Suppressor macrophage treated with lipopolysaccharide for 4 hours (primary cell): Measurements from ENCODE around the gene PPP2R1B.
A peak's percentile ranks its signal among the peaks of the same experiment; 100 is the strongest.

ENCODE experiments used
- DNase-seq: peaks from one replicate; pipeline ENCODE4 v3.0.0-alpha.2; 2020

The PPP2R1B gene

DNA sequence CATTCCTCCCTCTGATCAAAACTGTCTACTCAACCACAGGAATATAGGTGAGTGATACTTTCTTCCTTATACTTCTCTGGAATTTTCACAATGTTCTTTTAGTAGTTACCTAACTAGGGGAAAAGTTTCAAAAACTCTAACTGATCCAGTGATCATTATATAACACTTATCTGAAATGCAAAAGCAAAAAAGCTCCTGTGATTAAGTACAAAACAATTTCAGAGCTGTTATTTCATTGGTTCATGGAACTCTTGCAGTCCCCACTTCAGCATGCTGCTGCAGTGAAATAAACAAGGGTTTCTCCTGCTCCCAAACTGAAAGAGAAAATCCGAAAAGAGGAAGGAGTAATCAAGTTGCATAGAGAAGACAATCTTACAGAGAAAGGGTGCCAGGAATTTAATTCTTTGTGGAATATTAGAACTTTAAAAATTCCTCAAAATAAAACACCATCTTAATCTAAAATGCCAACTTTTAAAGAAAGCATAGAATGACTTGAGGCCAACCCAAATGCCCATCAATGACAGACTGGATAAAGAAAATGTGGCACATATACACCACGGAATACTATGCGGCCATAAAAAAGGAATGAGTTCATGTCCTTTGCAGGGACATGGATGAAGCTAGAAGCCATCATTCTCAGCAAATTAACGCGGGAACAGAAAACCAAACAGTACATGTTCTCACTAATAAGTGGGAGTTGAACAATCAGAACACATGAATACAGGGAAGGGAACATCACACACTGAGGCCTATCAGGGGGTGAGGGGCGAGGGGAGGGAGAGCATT lies 20.3 kb downstream of the PPP2R1B start:
- no peak for DNase-seq

DNA sequence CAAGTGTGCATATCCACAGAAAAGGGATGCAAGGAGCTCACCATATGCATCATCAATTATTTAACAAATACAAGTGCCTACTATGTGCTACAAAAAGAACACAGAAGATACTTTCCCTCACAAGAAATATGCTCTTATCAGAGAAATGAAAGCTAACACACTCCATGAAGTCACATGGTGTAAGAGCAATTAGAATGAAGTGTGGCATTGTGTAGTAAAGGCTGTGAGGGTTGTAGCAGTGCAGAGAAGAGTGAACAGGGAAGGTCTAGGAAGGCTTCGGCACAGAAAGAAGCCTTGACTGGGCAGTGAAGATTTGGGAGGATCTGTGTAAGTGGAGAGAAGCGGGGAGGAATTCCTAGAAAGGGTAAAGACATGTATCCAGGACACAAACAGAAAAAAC lies 22.5 kb downstream of the PPP2R1B start:
- DNase-seq: no peak

DNA sequence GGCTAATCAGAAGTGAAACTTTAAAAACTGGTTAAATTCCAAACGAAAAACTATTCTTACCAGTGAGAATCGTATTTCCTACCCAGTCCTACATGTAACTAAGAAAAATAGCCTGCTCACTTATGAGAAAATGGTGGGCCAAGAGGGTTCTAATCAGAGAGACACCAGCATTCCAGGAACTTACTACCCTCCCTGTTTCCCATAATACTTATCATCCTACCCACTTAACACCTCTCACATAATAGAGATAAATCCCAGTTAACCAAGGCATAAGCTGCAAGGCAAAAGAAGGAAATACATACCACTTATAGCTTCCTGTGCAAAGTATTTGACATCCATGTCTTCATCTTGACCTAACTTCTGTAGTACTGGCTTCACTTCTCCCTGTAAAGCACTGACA lies 24.4 kb downstream of the PPP2R1B start:
- no peak for DNase-seq

DNA sequence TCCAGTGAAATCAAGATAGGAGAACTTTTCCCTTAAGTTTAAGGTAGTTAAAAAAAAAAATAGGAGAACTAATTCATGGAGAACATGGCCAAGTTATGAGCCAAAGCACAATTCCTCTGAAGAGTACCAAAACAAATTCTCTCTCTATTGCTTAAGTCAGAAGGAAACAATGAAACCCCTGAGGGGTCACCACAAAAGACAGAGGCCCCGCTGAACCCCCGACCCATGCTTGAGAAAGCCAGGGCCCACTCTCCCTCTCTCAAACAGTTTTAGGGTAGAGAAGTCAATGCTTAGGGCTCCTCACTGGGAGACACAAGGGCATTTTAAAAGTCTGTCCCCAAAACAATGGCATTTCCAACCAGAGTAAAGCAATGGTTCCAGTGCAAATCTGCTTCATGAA lies 26.9 kb downstream of the PPP2R1B start:
- DNase-seq: no peak

DNA sequence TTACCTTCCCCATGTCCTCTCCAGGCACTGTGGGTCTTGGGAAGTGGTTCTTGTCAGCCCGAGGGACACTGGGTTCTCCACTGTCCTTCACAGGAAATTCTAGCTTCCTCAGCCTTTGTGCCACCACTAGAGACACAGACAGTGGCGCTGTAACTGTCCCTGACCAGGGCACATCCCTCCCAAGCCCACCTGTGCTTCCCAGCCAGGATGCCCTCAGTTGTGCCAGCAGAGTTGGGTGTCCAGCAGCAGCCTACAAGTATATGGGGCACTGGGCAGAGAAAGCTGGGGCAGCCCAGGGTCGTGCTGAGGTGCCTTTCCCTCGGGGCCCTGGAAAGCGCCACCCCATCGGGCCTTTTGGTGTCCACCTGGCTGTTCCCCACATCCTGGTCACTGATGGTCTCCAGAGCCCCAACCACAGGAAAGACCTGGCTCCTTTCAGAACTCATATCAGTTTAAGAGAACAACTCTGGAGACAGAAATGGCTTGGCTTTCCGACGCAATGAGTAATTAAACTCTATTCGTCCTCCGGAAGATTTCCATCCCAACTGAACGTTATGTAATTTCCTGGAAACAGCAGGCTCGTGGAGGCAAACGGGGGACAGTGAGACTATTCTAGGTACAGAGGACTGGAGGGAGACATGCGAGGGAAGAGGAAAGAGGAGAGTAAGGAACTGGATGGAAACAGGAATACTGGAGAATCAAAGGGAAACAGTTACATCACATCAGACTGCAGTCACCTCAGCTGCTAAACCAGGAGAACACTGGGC lies 28.6 kb downstream of the PPP2R1B start:
- DNase-seq: no peak

DNA sequence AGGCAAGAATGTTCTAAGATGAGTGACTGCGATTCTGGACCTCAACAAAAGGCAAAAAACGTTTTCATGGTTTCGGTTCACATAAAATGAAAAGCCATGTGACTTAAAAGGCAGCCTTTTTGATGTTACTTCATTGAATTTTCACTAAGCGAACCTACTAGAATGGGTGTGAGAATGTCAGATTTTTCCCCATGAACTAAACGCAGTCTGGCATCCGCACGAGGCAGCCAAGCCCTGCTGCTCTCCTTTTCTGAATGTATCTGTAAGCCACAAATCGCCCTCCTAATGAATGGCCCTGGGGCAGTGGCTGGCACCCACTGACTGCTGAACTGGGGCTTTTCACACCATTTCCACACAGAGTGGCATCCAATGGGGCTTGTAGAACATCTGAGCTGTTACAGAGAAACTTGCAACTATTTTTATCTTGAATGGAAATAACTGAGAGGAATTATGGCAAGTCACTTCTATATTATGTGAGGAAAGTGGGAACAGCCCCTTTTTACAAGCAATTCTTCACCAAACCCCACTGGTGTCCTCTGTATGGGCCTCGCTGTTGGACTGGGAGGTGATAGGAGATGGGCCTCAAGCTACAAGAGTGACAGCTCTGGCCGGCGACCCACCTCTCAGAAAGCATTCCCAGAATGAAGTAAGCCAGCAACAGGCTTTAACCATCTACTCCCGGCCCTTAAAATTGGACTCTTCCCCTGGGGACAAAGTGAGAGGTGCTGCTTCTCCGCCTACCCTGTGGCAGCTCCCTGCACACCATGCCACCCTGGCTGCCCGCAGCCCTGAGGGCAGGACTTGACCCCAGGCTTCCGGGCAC lies 29.4 kb downstream of the PPP2R1B start:
- no peak for DNase-seq

DNA sequence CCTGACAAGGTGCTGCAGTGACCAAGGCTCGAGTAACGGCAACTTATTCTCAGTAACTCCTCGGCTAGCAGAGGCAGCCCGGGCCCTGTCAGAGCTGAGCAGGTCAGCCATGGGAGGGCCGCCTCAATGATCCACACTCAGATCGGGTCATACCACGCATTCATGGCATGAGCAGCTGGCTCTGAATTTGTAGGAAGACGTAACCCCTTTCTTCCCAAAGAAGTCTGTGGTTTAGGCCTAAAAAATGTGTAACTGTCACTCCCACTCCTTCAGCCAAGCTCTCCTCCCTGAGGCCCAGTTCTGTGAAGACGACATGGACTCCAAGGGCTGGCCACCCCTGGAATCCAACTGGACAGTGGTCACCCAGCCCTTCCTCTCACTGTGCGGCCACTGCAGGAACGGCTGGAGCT lies 30.0 kb downstream of the PPP2R1B start:
- DNase-seq: no peak

DNA sequence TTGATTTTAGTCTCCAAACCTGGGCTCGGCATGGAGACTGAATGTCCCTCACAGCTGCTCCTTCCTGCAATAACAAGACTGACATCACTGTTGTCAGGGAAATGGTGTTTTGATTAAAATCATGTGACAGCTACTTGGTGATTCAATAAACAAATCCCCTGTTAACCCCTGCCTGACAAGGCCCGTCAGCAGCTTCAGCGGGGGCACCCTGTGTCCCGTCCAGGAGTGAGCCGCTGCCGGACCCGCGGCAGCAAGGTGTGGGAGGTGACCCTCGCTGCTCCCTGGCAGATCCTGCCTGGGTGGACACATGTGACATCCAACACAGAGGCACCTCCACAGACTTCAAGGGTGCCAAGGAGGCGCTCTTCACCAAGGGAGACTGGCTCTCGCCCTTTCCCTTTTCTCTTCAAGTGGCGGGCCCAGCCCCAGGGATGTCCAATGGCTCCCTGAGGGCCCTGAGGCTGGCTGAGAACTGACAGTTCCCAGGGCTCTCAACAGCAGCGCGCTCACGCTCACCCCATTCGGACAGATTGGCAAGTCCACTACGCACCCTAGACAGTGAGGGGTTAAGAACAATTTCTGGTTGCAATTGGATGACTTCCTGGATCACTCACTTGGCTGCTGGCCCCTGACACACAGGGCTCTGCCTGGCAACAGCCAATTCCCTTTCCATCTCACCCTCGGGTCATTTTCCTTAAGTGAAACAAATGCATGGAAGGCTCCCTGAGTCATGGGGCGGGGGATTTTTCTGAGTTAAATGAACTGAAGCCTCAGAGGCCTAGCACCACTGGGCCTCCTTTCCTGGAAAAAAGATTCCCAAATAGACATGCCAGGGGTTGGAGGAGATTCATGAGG lies 30.7 kb downstream of the PPP2R1B start:
- peak; percentile 50 for DNase-seq

DNA sequence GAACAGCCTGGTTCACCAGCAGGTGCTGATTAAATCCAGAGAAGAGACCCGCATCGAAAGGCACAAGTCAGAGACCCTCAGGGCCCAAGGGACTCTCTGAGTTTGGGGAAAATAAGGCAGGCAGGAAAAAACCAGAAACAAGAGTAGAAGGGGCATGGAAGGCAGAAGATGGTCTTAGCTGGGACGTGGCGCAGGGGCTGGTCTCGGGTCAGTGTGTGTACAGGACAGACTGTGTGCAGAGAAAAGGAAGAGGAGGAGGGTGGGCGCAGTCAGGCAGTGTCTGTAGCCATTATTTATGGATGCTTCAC lies 31.3 kb downstream of the PPP2R1B start:
- DNase-seq: no peak

DNA sequence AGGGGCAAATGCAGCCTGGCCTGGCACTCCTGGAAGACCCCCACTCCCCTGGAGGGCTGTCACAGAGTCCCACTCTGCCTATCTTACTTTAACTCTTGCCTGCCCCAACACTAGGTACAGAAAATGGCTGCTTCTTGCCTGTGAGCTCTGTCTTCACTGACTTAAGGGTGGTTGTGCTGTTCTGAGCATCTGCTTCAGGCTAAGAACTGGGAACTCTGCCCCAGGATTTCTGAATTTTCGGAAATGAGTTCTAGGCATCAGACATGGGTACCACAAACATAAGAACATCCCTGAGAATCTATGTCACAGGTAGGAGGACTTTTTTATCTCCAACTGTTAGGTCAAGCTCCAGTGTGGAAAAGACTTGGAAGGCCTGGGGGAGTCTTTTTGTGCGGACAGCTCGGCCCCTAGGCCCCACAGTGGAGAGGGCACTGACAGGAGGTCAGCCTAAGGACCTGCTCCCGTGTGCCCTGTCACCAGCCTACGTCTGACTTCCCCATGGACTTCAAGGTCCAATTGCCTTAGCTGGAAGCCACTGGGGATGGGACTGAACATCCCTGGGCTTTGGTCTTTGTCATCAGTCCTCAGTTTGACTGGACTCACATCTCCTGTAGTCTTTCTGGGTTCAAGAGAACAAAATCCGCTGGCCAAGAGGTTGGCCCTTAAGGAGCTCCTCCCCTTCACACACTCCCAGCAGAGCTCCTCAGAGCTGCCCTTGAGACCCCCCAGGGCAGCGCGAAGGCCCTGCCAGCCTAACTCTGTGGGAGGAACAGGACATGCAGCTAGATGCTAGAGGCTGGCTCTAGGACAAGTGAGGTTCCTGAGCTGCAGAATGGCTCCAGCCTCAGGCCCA lies 31.9 kb downstream of the PPP2R1B start:
- no peak for DNase-seq

DNA sequence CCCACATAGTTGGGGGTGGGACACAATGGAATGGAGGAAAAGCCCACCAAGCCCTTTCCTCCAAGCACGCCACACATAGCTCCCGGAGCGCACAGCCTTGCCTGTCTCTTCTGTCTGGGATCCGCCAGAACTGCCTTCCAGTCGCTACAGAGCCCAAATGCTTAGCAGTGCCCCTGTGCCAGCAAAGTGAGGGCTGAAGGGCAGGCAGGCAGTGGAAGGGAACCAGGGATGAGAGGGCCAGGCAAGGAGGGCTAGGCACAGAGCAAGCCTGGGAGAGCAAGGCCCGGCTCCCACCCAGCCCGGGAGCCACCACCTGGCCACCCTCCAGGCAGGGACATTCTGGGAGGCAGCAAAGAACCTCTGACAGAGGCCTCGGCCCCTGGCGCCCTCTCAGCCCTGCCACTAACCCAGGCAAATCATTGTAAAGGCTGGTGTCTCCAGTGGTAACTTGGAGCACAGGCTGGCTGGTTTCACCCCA lies 32.5 kb downstream of the PPP2R1B start:
- no peak for DNase-seq

DNA sequence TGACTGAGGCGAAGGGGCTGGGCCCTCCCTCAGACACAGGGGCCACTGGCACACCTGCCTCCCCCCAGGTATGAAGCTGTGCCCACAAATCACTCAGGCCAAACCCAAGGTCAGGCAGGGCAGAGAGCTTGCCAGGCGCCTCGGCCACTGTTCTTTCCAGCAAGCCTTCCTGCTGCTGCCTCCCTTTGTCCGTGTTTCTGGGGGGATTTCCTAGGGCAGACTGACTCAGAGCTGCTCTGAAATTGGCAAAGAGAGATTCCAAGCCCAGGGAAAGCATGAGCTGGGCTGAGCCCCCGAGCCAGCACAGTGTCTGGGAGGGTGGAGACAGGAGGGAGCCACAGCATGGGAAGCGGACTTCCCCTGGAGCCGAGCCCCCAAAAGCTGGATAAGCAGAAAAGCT lies 33.2 kb downstream of the PPP2R1B start:
- peak; percentile 5 for DNase-seq

DNA sequence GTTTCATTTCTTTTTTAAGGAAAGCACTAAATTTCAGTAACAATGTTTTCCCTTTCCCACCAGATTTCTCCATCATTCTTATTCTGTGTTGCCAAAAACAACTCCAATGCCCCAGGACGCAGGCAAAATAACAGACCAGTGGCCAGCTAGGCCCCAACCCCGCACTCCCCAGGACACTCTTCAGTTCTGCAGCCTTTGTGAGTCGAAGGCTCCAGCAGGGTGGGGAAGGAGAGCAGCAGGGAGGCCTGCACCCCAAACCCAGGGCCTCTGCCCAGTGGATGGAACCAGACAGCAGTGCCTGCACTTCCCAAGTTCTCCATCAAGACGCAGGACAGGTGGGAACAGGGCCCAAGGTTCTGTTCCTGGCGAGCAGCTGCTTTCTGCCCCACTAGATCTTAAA lies 34.4 kb downstream of the PPP2R1B start:
- no peak for DNase-seq

DNA sequence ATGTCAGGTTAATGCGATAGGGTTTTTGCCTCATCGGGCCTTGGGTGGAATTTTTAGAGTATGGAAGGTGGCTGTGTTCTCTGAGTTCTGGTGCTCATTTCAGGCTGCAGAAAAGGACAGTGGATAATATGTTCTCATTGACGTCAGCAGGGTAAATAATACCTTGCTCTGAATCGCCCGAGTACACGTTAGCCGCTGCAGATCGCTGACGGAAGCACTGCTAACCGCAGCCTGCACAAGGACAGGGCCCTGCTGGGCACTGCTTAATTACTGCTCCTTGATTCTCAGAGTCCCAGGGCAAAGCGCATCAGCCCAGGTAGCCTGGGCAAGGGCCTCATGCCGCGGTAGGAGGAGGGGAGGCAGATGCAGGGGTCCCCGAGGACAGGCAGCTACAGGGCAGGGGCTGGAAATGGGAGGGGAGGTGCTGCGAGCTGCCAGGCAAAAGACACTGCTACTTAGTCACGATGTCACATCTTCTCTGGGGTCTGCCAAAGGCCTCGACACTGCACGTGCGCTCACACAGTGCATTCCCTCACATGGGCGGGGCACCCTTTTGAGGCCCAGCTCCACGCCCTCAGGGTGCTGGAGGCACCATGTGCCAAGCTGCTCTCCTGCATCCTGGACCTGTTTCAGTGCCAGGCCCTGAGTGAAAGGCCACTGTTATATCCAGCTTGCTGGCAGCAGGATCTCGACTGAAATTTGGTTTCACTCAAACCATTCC lies 35.2 kb downstream of the PPP2R1B start:
- no peak for DNase-seq

DNA sequence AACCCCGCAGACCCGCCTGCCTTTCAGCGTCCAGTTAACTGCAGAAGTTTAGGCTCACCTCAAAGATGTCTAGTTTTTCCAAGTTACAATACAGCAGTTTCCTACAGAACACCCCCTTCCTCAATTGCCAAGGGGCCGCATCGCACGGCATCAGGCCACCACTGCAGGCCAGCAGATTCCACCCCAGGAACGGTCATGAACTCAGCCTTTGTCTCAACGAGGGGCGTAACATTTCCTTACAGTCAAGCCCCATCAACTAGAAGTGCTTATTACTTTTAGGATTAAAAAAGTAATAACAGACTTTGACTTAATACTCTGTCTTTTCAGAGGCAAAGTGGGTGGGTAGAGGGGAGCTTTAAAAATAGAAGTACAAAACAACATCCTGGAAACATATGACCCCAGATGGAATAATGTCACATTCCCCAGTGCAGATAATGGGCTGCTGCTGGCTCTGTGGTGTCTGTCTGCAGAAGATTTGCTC lies 36.3 kb downstream of the PPP2R1B start:
- no peak for DNase-seq

DNA sequence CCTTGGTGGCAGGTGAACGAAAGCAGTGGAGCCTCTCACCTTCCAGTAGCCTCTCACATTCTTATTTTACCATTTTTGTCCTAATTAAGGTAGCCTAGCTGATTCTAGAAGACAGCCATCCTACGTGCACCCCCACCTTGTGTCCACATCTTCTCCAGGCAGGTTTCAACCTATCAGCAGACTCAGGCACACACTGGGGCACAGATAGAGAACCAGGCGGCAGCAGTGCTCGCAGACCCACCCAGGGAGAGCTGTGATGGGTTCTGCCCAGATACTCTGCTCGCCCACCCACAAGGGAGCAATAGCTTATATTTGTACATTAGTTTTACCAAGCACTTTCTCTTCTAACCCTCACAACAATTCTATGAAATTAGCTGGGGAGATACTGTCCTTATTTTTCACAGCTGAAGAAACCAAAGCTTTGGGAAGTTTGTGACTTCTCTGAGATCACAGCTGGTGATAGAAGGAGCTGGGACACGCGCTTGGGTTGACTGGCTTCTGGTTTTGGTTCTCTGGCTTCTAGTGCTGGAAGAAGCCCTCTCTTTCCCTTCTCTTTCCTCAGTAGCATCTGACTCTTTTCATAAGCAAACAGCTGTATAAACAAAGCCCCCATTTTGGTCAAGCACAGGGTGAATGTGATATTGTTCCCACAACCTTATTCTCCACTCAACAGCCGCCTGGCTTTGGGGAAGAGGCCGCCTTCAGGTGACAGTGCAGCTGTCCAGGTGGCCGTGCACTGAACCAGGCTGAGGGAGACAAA lies 36.9 kb downstream of the PPP2R1B start:
- no peak for DNase-seq

DNA sequence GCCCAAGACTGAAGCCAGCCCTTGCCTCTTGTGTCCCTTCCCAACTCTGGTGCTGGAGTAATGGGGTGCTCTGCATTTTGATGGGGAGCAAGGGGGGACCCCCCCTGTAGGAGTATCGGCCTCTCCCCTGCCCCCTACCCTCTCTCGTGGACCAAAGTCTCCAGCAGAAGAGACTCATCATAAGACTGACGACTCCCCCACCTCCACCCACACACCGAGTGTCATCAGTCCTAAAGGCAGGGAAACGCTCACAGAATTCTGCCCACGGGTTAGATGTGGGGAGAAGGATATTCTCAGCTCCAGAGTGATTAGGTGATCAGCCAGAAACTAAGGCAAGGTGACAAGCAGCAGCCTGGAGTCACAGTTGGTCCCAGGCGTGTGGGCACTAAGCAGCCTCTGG lies 38.8 kb downstream of the PPP2R1B start:
- no peak for DNase-seq

DNA sequence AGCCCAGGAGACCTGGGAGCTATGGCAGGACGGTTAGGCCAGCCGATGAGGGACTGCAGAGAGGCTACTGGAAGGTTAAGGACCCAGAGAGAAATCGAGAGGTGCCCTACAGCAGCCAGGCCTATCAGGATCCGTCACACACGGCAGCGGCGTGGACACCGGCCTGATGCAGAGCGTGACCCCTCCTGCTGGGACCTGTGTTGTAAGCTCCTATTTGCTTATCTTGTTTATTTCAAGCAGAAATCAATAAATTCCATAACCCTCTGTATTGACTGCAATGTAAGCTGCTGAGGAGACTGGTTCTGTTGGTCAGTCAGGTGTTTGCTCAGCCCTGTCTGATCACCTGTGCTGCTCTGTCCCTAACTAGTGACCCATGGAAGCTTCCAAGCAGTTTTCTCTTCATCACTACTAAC lies 39.9 kb downstream of the PPP2R1B start:
- no peak for DNase-seq

DNA sequence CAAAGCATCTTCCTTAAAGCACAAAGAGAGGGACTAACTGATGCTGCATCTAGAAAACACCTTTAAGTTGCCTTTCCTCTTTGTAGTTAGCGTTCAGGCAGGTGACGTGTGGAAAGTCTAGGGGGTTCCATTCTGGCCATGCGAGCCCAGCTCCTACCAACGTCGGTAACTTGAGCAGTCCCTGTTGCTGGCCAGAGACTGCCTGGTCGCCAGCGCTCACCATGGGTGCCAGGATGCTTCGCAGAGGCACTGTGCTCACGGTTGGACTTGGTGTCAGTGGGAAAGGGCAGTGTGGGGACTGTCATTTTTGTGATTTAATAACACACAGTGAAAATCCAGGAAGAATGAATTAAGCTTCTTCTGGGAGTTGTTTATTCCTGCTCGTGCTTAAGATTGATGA lies 40.6 kb downstream of the PPP2R1B start:
- DNase-seq: no peak

DNA sequence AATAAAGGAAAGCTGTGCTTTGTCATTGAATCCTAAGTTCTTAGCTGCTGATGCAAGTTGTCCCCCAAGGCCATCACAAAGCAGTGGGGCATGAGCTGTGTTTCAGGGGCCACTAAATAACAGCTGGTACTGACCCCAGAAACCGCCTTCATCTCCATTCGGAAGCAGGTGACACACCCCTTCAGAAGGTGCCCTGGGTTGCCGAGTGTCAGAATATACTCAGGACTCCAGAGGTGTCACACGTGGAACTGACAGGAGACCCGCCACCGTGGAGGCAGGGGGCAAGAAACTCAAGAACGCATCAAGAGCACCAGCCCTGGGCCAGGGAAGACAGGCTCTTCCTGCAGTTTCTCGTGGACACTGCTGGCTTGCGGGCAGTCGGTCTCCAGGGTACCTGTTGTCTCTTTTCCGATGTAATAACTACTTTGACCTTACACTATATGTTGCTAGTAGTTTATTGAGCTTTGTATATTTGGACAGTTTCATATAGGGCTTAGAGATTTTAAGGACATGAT lies 41.5 kb downstream of the PPP2R1B start:
- DNase-seq: no peak
